Mucosa of rectum (tissue), 2 donors: ENCODE measurements around the gene MSI2.
"Not testable (repeated sequence)": the region's sequence is repeated elsewhere in the genome, so short reads cannot be mapped to it uniquely, and the experiment has no call there.

Experiments used
- H3K27ac ChIP-seq, 2 donors: one replicate each; pipeline ENCODE4 v1.7.0; 2013; ENCODE audit warnings: inconsistent platforms in 2 of 2, low read depth in 2 of 2, low read length in 2 of 2
- H3K27me3 ChIP-seq, 2 donors: one replicate each; pipeline ENCODE4 v1.7.0; 2013; ENCODE audit warnings: low read length in 2 of 2; ENCODE audit not compliant: control insufficient read depth in 2 of 2, insufficient read depth in 2 of 2
- H3K36me3 ChIP-seq, 2 donors: one replicate each; pipeline ENCODE4 v1.7.0; 2013; ENCODE audit warnings: low read length in 2 of 2; ENCODE audit not compliant: control insufficient read depth in 2 of 2, insufficient read depth in 2 of 2
- H3K4me1 ChIP-seq, 2 donors: one replicate each; pipeline ENCODE4 v1.7.0; 2013; ENCODE audit warnings: low read length in 2 of 2, mild to moderate bottlenecking in 1 of 2; ENCODE audit not compliant: control insufficient read depth in 2 of 2, insufficient read depth in 2 of 2
- H3K4me3 ChIP-seq, 2 donors: one replicate each; pipeline ENCODE4 v1.7.0; 2013; ENCODE audit warnings: low read length in 2 of 2
- H3K9ac ChIP-seq, 2 donors: one replicate each; pipeline ENCODE4 v1.7.0; 2013; ENCODE audit warnings: low read length in 2 of 2, low read depth in 1 of 2, mild to moderate bottlenecking in 1 of 2
- H3K9me3 ChIP-seq, 2 donors: one replicate each; pipeline ENCODE4 v1.7.0; 2013; ENCODE audit warnings: low read length in 2 of 2; ENCODE audit not compliant: control insufficient read depth in 2 of 2
- donor health status: healthy.
- donor health status: Normal muscosa, but diverticular disease.

Gene MSI2

GRCh38 chr17:57294629-57295501 is 38.5 kb downstream of the MSI2 start:
- Histone ChIP-seq H3K36me3 (peaks cover 5 to 7% of the 10 kb centered on the region in 2 donors), H3K4me1 (peaks cover 2 to 6% of the 10 kb centered on the region in 2 donors), H3K4me3 (no peak overlapping the region), H3K27me3 (no peaks in the 10 kb centered on the region), H3K9ac (no peak overlapping the region), H3K9me3 (peaks cover 0 to 4% of the 10 kb centered on the region in 2 donors), H3K27ac (no peak overlapping the region)

GRCh38 chr17:57295526-57296023 is 39.3 kb downstream of the MSI2 start:
- H3K27ac ChIP-seq, result no peak overlapping the region
- peaks cover 0 to 4% of the 10 kb centered on the region in 2 donors for H3K9me3 ChIP-seq
- peaks cover 6 to 10% of the 10 kb centered on the region in 2 donors for H3K36me3 ChIP-seq
- H3K4me3 ChIP-seq, result no peak overlapping the region
- peaks cover 2 to 6% of the 10 kb centered on the region in 2 donors for H3K4me1 ChIP-seq
- no peaks in the 10 kb centered on the region for H3K27me3 ChIP-seq
- no peak overlapping the region for H3K9ac ChIP-seq

- no peak overlapping the region for H3K27ac ChIP-seq
- no peak overlapping the region for H3K4me3 ChIP-seq
- peaks cover 6 to 10% of the 10 kb centered on the region in 2 donors for H3K36me3 ChIP-seq
- no peak overlapping the region for H3K9ac ChIP-seq
- H3K27me3 ChIP-seq, result no peaks in the 10 kb centered on the region
- peaks cover 2 to 6% of the 10 kb centered on the region in 2 donors for H3K4me1 ChIP-seq
- H3K9me3 ChIP-seq, result peaks cover 0 to 4% of the 10 kb centered on the region in 2 donors
Measured at GRCh38 chr17:57296231-57296630, 39.9 kb downstream of the MSI2 start.

- no peak overlapping the region for H3K4me3 ChIP-seq
- peaks cover 4 to 10% of the 10 kb centered on the region in 2 donors for H3K36me3 ChIP-seq
- H3K9ac ChIP-seq, result no peak overlapping the region
- peaks cover 0 to 4% of the 10 kb centered on the region in 2 donors for H3K9me3 ChIP-seq
- H3K27me3 ChIP-seq, result no peaks in the 10 kb centered on the region
- no peak overlapping the region for H3K27ac ChIP-seq
- H3K4me1 ChIP-seq, result peaks cover 0 to 6% of the 10 kb centered on the region in 2 donors
Measured at GRCh38 chr17:57299176-57299575, 42.9 kb downstream of the MSI2 start.

GRCh38 chr17:57300592-57300991 is 44.3 kb downstream of the MSI2 start:
- not testable (repeated sequence) for H3K27me3 ChIP-seq, H3K4me1 ChIP-seq, H3K9ac ChIP-seq, H3K9me3 ChIP-seq, H3K36me3 ChIP-seq, H3K4me3 ChIP-seq, H3K27ac ChIP-seq

- H3K4me1 ChIP-seq, result no peaks in the 10 kb centered on the region
- no peaks in the 10 kb centered on the region for H3K27me3 ChIP-seq
- no peak overlapping the region for H3K27ac ChIP-seq
- peaks cover 3 to 10% of the 10 kb centered on the region in 2 donors for H3K36me3 ChIP-seq
- H3K9me3 ChIP-seq, result peaks cover 0 to 4% of the 10 kb centered on the region in 2 donors
- no peak overlapping the region for H3K4me3 ChIP-seq
- H3K9ac ChIP-seq, result no peak overlapping the region
Measured at GRCh38 chr17:57302690-57303465, 46.6 kb downstream of the MSI2 start.

- Histone ChIP-seq H3K4me1 (no peaks in the 10 kb centered on the region), H3K27ac (no peak overlapping the region), H3K27me3 (no peaks in the 10 kb centered on the region), H3K9me3 (no peaks in the 10 kb centered on the region), H3K36me3 (no peaks in the 10 kb centered on the region), H3K9ac (no peak overlapping the region), H3K4me3 (no peak overlapping the region)
Measured at GRCh38 chr17:57305144-57305728, 48.9 kb downstream of the MSI2 start.

- Histone ChIP-seq H3K27ac (no peak overlapping the region), H3K4me1 (no peaks in the 10 kb centered on the region), H3K9me3 (no peaks in the 10 kb centered on the region), H3K27me3 (no peaks in the 10 kb centered on the region), H3K9ac (no peak overlapping the region), H3K36me3 (no peaks in the 10 kb centered on the region), H3K4me3 (no peak overlapping the region)
Measured at GRCh38 chr17:57305908-57306504, 49.7 kb downstream of the MSI2 start.

- H3K4me1 ChIP-seq, result peaks cover 0 to 12% of the 10 kb centered on the region in 2 donors
Measured at GRCh38 chr17:57308543-57309186, 52.3 kb downstream of the MSI2 start.

More at GRCh38 chr17:57308543-57309186, 52.3 kb downstream of the MSI2 start:
- Histone ChIP-seq H3K9me3 (no peaks in the 10 kb centered on the region), H3K4me3 (no peak overlapping the region), H3K27ac (no peak overlapping the region), H3K36me3 (no peaks in the 10 kb centered on the region), H3K9ac (no peak overlapping the region), H3K27me3 (no peaks in the 10 kb centered on the region)
